GM21576 (cell line): ENCODE results near the gene UBE3C.
A peak's percentile ranks its signal among the peaks of the same experiment; 100 is the strongest.

Source experiments
- ATAC-seq: cut with Tn5 transposase; IDR thresholded peaks from one replicate; pipeline ENCODE4 v1.9.1; 2021; ENCODE audit warnings: mild to moderate bottlenecking, moderate library complexity; ENCODE audit not compliant: unreplicated experiment

Gene UBE3C

DNA sequence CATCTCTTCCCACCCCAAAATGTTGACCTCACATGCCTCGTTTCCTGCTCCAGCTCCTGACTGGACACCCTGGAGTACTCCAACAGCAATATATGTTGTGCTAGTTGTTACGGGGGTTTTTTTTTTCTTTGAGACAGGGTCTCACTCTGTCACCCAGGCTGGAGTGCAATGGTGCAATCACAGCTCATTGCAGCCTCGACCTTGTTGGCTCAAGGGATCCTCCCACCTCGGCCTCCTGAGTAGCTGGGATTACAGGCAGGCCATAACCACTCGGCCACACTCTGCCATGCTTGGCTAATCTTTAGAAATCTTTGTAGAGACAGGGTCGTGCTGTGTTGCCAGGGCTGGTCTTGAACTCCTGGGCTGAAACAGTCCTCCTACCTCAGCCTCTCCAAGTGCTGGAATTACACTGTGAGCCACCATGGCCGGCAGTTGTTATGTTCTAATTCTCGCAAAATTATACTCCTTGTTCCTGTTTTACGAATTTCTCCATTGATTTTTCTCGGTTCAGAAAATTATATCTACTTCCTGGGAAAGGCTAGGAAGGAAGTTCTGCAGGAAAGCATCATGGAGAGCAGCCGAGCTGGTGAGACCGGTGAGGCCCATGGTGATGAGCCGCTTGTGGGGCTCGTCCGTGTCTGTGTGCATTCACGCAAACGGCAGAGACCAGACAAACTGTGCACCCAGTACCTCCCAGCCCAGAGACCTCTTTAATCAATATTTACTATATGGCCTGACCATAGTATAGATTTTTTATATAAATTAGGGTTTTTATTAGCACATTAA lies 145.7 kb downstream of the UBE3C start:
- no peak for ATAC-seq

DNA sequence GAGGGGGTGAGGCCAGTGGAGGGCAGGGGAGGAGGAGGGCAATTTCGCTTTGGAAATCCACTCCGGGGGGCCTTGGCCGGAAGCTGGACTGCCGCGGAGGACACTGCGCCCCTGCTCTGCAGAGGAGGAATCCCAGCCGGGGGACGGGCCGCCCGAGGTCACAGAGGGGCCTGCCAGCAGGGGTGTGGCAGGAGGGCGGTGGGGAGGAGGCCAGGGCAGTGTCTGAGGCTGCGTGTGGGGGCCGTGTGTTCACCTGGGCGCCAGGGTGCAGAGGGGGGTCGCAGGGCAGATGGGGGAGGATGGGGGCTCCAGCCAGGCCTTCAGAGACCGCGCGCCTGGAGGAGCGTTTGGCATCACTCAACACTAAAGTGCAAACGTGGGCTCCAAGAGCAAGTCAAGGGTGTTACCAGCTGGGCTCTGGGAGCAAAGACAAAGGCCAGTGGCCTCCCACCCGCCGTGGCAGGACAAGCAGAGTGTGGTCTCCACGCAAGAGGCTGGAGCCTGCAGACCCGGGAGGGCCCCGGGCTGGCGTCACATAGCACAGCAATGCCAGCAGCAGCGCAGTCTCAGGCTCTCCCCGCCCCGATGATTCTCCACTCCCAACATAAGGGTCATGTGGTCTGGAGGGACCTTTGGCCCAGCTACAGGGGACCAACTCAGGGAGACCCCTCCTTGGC lies 152.8 kb downstream of the UBE3C start:
- no peak for ATAC-seq

DNA sequence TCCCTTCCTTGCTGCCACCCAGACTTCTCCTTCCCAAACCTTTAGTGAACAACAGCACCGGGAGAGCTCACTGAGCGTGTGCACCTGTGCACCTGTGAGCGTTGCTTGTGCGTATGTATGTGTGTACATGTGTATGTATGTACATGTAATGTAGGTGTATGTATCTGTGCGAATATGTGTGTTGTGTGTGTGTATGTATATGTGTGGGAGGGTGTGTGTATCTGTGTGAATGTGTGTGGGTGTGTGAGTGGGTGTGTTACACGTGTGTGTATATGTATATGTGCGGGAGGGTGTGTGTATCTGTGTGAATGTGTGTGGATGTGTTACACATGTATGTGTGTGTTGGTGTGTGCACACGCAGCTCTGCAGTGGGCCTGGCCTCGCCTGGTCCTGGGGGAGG lies 153.5 kb downstream of the UBE3C start:
- no peak for ATAC-seq

DNA sequence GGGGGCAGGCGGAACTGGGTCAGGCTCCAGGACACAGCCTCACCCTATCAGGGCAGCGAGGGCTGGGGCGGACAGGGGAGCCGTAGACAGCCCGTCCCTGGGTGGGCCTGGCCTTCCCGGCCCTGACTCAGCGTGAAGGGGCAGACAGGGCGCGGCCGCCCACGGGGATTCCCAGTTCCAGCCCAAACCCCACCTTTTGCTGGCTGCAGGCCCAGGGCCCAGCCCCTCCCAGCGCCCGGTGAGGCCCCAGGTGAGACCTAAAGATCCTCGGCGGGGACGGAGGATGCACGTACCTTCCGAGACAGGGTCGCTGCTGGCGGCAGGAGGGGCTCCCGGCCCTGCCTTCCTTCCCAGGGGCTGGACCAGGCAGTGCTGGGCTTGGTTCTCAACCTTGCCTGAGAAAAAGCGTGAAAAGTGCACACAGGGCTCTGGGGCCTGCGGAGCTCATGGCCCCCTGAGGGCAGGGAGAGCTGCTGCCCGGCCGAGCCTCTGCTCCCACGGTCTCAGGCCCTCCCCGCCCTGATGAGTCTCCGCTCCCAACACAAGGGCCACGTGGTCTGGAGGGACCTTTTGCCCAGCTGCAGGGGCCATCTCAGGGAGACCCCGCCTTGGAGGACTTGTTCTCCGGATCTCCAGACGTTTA lies 154.2 kb downstream of the UBE3C start:
- no peak for ATAC-seq

DNA sequence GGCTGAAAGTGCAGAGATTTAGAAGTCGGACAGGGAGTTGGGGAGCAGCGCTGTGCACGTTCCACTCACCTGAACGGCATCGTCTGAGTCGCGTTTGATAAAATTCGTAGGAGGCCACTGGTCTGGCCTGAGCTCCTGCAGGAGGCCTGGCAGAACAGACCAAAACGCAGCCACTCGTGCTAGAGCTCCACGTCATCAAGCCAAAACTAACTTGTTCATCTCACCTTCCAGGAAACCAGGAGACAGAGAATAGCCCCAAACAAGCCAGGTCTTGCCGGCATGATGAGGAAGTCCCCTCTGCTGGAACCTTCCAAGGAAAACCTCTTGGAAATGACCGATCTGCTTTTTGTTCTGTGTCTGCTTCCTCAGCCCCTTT lies 154.7 kb downstream of the UBE3C start:
- no peak for ATAC-seq

DNA sequence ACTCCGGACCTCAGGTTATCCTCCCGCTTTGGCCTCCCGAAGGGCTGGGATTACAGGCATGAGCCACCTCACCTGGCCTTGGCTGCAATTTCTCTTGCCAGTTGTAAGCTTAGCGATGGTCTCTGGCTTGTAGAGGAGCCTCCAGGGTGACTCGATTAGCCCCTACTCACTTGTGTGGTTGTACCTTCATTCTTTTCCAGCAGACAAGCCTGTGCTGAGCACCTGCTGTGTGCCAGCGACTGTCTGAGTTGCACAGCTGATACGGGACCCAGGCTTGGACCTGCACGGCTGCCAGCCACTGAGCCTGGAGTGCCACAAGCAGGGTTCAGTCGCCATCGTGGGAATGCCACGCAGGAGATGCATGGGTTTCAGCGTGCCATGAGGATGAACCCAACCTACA lies 156.0 kb downstream of the UBE3C start:
- no peak for ATAC-seq

DNA sequence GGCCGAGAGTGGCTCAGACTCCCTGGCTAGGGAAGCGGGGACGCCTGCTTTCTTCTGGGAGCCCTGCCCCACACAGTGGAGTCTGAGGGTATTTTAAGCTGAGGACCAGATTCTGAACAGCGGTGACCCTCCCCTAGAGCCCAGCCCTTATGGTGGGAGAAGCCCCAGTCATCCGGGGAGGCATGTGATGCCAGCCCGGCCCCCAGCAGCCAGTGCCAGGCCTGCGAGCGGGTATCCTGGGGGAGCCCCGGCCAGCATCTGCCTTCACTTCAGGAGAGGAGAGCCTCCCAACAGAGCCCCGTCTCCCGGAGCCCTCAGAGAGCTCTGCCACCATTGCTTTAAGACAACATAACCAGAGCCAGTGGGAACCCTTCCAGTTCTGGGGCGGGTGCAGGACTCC lies 156.6 kb downstream of the UBE3C start:
- no peak for ATAC-seq

DNA sequence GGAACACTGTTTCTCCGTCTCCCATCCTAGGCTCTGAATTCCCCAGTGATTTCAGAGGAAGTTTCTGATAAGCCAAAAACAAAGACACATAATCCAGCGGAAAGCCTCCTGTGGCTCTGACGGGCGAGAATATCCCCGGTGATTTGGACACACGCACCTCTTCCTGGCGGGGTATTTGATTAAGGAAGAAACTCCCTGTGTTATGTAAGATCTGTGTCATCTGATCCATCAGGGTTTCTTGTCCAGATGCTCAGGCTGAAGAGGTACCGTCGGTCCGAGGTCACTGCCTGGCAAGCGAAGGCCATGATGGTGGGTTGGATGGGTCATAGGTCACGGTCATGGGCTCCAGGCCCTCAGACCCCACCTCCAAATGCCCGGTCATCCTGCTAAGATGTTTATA lies 158.5 kb downstream of the UBE3C start:
- no peak for ATAC-seq

DNA sequence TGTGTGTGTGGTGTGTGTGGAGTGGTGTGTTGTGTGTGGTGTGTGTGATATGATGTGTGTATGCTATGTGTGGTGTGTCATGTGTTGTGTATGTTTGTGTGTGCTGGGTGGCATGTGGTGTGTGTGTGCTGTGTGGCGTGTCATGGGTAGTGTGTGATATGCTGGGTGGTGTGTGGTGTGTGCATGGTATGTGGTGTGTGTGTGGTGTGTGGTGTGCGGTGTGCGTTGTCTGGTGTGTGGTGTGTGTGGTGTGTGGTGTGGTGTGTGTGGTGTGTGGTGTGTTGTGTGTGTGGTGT lies 160.5 kb downstream of the UBE3C start:
- no peak for ATAC-seq

DNA sequence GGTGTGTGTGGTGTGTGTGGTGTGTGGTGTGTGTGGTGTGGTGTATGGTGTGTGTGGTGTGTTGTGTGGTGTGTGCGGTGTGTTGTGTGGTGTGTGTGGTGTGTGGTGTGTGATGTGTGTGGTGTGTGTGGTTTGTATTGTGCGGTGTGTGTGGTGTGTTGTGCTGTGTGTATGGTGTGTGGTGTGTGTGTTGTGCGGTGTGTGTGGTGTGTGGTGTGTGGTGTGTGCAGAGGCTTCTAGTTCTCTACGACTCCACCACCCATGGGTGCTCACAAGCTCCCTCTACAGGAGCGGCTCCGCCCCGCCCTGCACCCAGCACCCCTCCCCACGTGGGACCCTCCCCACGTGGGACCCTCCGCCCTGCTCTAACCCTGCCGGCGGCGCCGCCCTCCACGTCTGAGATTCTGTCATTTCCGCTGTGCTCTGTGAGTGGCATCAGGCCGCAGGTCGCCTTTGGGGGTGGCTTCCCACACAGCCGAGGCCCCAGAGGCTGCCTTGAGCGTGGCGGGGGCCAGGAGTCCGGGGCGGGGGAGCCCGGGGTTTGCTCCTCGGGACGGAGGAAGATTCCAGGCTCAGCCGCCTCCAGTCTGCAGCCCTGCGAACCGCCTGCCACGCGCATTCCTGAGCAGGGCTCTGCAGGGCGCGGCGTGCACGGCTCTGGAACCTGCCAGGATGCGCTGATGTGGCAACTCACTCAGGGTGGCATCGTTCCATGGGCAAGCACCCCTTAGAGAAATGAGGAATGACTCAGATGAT lies 161.1 kb downstream of the UBE3C start:
- ATAC-seq = no peak

DNA sequence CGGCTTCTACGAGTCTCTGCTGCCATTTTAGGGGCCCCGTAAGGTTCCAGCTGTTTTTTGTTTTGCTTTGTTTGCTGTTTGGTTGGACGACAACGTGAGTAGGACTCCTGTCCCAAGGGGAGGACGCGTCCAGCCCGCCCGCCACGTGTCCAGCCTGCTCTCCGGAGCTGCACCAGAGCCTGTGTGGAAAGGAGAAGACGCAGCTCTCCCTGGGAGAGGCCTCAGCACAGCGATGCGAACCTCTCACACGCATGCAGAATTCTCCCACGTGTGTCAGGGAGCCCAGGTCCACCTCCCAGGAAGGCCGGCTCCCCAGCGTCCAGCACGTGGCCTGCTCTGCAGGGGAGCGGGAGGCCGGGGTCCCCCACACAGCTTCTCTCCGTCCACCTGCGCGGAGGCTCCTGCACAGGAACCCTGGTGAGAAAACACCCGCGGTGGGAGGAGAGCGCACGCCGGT lies 161.7 kb downstream of the UBE3C start:
- no peak for ATAC-seq

DNA sequence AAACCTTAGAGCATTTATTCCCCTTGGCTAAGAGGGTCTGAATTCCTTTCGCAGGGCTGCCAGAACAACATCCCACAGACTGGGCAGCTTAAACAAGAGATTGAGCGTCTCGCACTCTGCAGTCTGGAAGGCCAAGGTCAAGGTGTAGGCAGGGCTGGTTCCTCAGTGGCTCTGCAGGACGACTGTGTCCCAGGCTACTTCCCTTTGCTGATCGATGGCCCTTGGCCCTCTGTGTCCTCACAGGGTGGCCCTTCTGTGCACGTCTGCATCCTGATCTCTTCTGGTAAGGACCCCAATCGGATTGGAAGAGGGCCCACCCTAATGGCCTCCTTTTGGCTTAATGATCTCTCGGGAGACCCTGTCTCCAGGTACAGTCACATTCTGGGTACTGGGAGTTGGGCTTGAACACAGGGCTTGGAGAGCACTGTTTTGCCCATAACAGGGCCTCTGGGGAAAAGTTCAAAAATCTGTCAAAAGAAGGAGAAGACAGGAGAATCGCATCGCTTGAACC lies 162.9 kb downstream of the UBE3C start:
- no peak for ATAC-seq

DNA sequence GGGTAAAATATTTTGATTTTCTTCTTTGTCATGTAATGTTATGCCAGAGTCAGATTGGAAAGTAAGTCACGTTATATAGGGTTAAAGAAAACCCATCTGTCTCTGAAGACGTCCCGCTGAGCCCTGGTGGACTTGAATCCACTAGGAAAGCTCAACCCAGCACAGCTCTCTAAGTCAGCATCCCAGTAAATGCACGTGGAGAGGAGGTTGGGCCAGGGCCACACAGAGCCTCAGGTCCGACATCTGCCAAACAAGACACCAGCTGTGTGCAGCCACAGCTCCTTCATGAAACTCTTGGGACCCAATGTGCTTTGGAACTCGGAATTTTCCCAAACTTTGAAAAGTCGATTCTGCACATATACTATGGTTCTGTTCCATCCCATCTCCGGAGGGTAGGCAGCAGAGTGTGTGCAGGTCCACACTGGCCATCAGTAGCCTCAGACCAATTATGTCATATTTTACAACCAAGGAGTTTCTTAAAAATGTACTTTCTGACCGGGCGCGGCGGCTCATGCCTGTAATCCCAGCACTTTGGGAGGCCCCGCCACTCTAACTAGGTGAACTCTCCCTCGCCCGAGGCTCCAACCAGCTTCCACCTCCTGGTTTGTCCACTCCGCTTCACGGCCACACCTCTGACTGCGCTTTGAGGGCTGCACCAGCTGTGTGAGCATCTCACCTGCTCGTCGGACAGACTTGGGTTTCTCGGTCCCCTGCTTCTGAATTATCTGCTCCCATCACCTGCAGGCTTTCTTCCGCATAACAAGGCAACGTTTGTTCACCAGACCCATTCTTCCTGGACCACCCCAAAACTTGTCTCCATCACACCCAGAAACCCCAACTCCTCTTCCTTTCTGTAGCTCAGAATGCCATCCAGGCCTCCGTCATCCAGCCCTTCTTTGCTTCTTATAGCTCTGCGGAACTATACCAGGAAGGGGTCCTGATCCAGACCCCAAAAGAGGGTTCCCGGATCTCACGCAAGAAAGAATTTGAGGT lies 168.4 kb downstream of the UBE3C start:
- no peak for ATAC-seq

DNA sequence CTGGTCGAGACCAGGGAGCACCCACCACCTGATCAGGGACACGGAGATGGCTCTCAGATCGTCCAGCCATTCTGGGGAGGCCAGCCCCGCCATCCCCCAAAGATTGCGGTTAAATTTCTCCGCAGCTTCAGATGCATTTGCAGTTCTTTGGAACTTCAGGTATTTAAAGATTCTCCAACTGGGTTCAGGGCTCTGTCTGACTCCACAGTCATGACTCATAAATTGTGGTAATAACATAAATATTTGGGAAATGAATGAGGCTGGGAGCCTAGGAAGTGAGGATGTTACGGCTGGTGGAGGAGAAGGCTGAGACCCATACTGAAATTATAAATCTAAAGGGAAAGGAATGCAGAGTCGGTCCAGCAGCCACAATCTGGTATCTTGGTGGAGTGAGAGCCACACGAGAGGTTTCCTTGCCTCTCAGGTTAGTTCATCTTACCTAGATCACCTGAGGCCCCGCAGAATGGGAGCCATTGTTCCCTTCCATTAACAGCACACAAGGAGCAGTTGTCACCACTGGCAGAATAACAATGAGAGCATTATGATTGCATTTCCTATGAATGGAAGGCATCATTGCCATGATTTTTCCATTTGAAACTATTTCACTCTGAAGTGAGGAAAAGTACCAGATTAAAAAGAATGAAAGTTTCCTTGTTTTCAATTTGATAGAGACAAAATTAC lies 171.4 kb downstream of the UBE3C start:
- no peak for ATAC-seq

DNA sequence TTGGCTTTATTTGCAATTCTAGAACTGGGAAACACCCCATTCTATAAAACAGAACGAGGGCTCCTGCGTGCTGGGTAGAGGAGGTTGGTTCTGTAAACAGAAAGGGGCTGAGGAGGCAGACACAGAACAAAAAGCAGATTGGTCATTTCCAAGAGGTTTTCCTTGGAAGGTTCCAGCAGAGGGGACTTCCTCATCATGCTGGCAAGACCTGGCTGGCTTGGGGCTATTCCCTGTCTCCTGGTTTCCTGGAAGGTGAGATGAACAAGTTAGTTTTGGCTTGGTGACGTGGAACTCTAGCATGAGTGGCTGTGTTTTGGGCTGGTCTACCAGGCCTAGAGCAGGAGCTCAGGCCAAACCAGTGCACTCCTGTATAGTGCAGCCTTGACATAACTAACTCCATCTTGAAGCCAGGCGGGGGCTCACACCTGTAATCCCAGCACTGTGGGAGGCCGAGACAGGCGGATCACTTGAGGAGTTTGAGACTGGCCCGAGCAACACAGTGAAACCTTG lies 172.0 kb downstream of the UBE3C start:
- no peak for ATAC-seq

DNA sequence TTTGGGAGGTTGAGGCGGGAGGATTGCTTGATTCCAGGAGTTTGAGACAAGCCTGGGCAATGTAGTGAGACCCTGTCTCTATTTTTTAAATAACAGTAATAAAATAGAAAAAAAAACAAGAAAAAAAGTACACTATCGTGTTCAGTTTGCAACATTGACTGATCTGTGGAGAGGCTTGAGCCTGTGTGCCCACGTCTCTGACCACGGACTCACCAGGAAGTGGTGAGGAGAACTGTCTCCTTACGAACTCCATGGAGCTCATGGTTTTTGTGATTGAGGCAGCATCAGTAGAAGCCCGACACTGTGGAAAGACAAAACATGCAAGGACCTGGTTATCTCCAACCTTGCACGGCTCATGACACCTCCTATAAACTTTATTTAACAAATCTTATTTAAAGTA lies 174.2 kb downstream of the UBE3C start:
- ATAC-seq = no peak

DNA sequence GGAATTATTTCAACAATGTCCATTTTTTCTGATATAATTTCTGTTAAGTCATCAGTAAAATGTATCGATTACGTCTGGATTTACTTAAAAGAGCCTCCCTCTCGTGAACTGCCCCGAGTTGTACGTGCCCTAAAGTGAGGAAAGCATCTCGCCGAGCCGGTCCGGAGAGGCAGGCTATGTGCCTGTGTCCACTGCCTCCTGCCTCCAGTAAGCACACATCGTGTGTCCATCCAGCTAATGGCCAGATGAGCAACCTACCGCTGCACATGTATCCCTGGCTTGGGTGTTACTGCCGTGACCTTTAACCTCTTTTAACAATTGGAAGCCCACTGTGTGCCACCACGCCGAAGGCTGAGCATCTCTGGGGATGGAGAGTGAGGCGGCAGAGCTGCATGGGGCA lies 174.9 kb downstream of the UBE3C start:
- ATAC-seq = no peak

DNA sequence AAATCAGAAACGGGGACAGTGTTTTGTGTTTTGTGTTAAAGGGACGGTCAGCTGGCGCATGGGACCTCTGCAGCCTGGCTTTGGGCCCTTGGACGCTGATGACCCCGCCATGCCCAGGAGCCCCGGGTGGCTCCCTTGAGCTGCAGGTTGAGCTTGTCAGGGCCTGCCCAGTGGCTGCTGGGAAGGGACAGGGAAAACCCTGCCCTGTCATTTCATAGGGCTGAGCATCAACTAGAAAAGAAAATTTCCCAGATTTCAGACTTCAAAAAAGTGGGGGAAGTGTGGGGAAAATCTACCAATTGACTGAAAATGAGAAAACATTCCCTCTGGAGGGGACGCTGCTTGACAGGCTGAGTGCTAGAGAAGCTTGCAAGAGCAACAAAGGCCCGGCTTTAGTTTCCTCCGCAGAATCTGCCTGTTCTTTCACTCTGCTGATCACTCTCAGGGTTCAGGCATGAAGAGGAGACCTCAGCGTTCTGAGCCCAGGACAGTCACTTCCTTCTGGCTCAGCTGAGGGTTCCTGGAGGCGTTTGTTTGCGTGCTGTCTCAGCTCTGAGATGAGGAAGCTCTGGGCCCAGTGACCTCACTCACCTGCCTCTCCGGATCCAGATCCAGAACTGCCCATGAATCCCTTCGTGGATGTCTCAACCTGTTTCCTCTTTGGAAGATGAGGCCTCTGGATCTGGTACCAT lies 179.4 kb downstream of the UBE3C start:
- peak; percentile 67 for ATAC-seq
